Measurements from ENCODE around the gene HS6ST3. TPM values are rescaled to one million over a fixed set of nuclear protein-coding genes. Genes with fewer than 3 reads are reported as not detected.

Gene HS6ST3
- total RNA-seq, 1 donor from 2014 or later: 0.26 TPM

DNA sequence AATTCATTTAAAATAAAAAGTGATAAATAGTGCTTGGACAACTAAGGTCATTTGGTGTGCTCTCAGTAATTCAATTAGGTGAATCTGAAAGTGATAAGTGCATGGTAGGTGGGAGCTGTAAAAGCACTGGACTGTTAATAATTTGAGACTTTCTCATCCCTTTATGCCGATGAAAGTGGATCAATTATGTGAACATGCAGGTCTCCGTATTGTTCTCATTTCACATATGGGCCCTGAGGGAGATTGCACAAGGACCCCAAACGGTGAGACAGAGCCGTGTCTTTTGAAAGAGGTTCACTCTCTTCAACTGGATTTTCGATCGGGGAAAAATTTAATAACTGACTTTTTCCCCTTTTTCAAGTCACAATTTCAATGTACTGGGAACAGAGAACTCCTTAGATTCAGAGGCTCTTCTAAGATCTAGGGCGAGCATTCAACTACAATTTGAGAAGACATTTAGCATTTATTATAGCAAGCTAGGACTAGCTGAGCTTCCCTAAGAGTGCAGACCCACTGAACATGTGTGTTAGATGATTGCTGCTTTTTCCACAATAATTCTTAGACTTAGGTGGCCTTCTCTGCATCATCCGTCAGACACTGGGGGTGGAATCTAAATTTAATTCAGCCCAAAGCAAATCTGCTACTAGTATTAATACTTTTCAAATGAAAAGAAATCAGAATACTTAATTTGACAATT is 556.8 kb downstream of the HS6ST3 start:
- no peaks in the 10 kb centered on the region for H3K27me3 Mint-ChIP-seq (ENCODE audit: low read depth)
- no peaks in the 10 kb centered on the region for H3K36me3 Mint-ChIP-seq (ENCODE audit: low read depth)
- H3K4me3 Mint-ChIP-seq: no peak overlapping the region
- no peak overlapping the region for H3K27ac Mint-ChIP-seq (ENCODE audit: unreplicated experiment)
- H3K4me1 Mint-ChIP-seq: no peaks in the 10 kb centered on the region
- no peak for DNase-seq (ENCODE audit: low read depth, low spot score)
- peaks cover 20% of the 10 kb centered on the region for H3K9me3 Mint-ChIP-seq
- TF ChIP-seq, protein P1, sequence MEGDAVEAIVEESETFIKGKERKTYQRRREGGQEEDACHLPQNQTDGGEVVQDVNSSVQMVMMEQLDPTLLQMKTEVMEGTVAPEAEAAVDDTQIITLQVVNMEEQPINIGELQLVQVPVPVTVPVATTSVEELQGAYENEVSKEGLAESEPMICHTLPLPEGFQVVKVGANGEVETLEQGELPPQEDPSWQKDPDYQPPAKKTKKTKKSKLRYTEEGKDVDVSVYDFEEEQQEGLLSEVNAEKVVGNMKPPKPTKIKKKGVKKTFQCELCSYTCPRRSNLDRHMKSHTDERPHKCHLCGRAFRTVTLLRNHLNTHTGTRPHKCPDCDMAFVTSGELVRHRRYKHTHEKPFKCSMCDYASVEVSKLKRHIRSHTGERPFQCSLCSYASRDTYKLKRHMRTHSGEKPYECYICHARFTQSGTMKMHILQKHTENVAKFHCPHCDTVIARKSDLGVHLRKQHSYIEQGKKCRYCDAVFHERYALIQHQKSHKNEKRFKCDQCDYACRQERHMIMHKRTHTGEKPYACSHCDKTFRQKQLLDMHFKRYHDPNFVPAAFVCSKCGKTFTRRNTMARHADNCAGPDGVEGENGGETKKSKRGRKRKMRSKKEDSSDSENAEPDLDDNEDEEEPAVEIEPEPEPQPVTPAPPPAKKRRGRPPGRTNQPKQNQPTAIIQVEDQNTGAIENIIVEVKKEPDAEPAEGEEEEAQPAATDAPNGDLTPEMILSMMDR (conservative IDR thresholded peaks at IDR 0.05): no peak

DNA sequence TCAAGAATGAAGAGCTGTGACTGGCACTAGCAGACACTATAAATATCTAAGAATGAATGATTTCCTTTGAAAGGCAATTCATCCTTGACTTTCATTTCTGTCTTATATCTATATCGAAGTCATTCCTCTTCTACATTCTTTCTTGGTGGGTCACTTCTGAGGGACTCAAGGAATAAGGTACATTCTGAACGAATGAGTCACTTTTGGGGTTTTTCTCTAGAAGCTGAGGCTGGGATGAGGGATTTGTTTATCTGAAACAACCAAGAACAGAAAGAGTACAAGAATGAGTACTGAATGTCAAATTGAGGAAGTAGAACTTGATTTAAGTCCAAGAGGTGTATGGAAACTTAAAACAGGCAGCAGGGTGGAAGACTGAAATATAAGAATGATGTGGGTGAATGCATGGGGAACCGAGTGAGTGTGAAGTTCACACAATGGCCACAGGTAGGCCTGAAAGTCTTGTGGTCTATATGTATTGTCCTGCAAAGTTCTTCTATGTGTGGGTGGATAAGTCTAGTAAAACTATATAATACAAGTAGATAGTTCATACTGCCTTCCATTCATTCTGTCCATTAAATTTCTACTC is 560.5 kb downstream of the HS6ST3 start:
- H3K9me3 Mint-ChIP-seq: peaks cover 7% of the 10 kb centered on the region
- no peaks in the 10 kb centered on the region for H3K27me3 Mint-ChIP-seq (ENCODE audit: low read depth)
- no peak overlapping the region for H3K27ac Mint-ChIP-seq (ENCODE audit: unreplicated experiment)
- TF ChIP-seq, protein P1 (conservative IDR thresholded peaks at IDR 0.05): peak; percentile 16
- no peaks in the 10 kb centered on the region for H3K36me3 Mint-ChIP-seq (ENCODE audit: low read depth)
- no peak overlapping the region for H3K4me3 Mint-ChIP-seq
- DNase-seq (ENCODE audit: low read depth, low spot score): no peak
- H3K4me1 Mint-ChIP-seq: no peaks in the 10 kb centered on the region

DNA sequence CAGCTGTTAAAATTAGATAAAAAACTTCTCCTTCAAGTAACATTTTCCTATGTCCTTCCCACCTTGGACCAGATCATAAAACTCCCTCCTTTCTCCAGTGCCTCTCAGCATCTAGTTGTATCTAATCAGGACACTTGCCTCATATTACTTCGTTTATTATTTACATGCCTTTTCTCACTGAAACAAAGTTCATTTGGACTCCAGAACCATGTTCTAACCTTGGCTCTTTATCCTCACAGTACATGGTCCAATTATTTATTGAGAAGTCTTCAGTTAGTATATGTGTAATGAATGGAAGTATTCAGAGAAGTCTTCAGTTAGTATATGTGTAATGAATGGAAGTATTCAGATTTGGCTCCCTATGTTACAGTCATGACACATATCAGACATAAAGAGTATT is 561.7 kb downstream of the HS6ST3 start:
- no peak for DNase-seq (ENCODE audit: low read depth, low spot score)
- TF ChIP-seq, protein P1 (conservative IDR thresholded peaks at IDR 0.05): no peak
- H3K4me1 Mint-ChIP-seq: no peaks in the 10 kb centered on the region
- no peaks in the 10 kb centered on the region for H3K27me3 Mint-ChIP-seq (ENCODE audit: low read depth)
- no peak overlapping the region for H3K27ac Mint-ChIP-seq (ENCODE audit: unreplicated experiment)
- no peak overlapping the region for H3K4me3 Mint-ChIP-seq
- no peaks in the 10 kb centered on the region for H3K36me3 Mint-ChIP-seq (ENCODE audit: low read depth)
- peaks cover 6% of the 10 kb centered on the region for H3K9me3 Mint-ChIP-seq

DNA sequence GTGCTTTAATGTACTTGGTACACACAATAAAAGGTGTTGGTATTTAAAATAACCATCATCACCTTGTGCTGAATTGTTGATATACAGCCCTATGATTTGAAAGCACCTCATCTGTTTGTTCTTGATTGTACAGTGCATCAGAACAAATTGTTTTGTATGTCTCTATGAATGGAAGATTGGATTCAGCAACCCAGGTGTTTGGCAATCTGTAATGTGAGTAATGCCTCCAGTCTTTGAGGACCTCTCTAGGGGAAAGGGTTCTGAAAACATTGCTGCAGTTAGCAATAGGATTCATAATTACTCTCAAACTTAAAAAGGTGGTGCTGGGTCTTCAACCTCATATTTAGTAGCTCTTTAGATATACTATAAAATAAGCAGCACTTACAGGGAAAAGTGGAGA is 562.6 kb downstream of the HS6ST3 start:
- DNase-seq (ENCODE audit: low read depth, low spot score): no peak
- peaks cover 8% of the 10 kb centered on the region for H3K9me3 Mint-ChIP-seq
- no peak overlapping the region for H3K4me3 Mint-ChIP-seq
- H3K27me3 Mint-ChIP-seq (ENCODE audit: low read depth): no peaks in the 10 kb centered on the region
- no peaks in the 10 kb centered on the region for H3K36me3 Mint-ChIP-seq (ENCODE audit: low read depth)
- TF ChIP-seq, protein P1 (conservative IDR thresholded peaks at IDR 0.05): no peak
- no peaks in the 10 kb centered on the region for H3K4me1 Mint-ChIP-seq
- no peak overlapping the region for H3K27ac Mint-ChIP-seq (ENCODE audit: unreplicated experiment)

DNA sequence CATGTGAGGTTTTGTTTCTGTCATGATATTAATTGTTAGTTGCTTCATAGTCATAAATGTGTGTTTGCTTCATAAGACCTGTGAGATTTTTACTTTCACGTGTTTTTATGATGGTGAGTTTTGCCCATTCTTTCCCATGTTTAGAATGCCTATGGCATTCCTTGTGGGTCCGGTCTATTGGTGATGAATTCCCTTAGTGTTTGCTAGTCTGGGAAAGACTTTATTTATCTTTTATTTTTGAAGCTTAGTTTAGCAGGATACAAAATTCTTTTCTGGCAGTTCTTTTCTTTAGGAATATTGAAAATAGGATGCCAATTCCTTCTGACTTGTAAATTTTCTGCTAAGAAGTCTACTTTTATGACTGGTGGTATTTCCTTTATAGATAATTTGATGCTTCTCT is 571.7 kb downstream of the HS6ST3 start:
- Mint-ChIP-seq H3K27me3 (ENCODE audit: low read depth) (no peaks in the 10 kb centered on the region), H3K4me1 (no peaks in the 10 kb centered on the region), H3K36me3 (ENCODE audit: low read depth) (no peaks in the 10 kb centered on the region), H3K27ac (ENCODE audit: unreplicated experiment) (no peak overlapping the region), H3K4me3 (no peak overlapping the region), H3K9me3 (peaks cover 14% of the 10 kb centered on the region)
- no peak for DNase-seq (ENCODE audit: low read depth, low spot score)
- TF ChIP-seq, protein P1 (conservative IDR thresholded peaks at IDR 0.05): no peak
